ENCODE data around the gene BOC. TPM values are rescaled to one million over a fixed set of nuclear protein-coding genes. Genes with fewer than 3 reads are reported as not detected.

The BOC gene
- total and polyA plus RNA-seq, 2 of the 13 experiments (the other 11 are each of a cell fraction or from before 2014, with no cell fraction given) = 0.04 TPM; not detected in 1

DNA sequence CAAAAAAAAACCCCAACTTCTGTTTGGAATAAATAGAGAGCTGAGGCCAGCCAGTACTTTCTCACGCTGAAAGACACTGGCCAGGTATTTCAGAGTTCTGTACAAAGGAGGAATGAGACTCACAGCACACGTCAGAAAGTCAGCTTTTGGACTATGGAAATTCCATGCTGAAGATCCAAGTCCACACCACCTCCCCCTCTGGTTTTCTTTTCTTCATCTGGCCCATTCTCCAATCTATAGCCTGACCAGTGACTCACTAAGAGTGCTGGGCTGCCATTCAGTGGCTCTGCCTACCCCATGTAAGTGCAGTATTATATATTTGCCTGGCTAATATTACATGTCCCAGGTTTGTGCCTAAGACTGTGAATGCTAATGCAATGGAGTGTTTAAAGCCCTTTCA is 13.9 kb downstream of the BOC start:
- Histone ChIP-seq H3K79me2 (ENCODE audit: insufficient read depth, low read length) (no peaks in the 10 kb centered on the region), H3K9ac (ENCODE audit: insufficient read depth, low read depth, low read length) (no peak overlapping the region), H3K27ac (ENCODE audit: extremely low read length, insufficient read depth, low read length) (no peak overlapping the region), H3K36me3 (replicated peaks in 1 of 2; ENCODE audit: control insufficient read depth in 1 of 2, insufficient read depth in 2 of 2, low read length in 2 of 2) (no peaks in the 10 kb centered on the region), H3K9me3 (ENCODE audit: low read length) (no peaks in the 10 kb centered on the region), H4K20me1 (ENCODE audit: insufficient read depth, low read length) (no peaks in the 10 kb centered on the region), H3K4me3 (replicated peaks in 1 of 3; ENCODE audit: insufficient read depth in 1 of 3, low read depth in 2 of 3, low read length in 3 of 3) (no peak overlapping the region), H2AFZ (ENCODE audit: low read length) (no peak overlapping the region), H3K4me1 (ENCODE audit: insufficient read depth, low read length) (no peaks in the 10 kb centered on the region), H3K4me2 (ENCODE audit: low read depth, low read length) (no peak overlapping the region), H3K27me3 (ENCODE audit: control insufficient read depth in 1 of 2, insufficient read depth in 2 of 2, low read length in 2 of 2) (peaks cover 0 to 23% of the 10 kb centered on the region in 2 experiments; a peak in 2 of 5 replicates)
- CTCF ChIA-PET (ENCODE audit: low intra/inter-chr PET ratio, low total read pairs) = no interaction called here
- ATAC-seq = peak; percentile 44; the same call in 2 of the 3 replicates
- intact Hi-C loops (cut with micrococcal nuclease; ENCODE audit: unreplicated experiment) (no loop called here), in situ Hi-C loops (cut with HindIII; ENCODE audit: extremely low pct_ligation_motif_present, low pct_unique_long_range_greater_than_20kb) (no loop called here)
- 9% methylated on average over 2 of the region's 2 CpGs for WGBS (ENCODE audit: low lambda C conversion rate)
- no peak for DNase-seq (ENCODE audit: low spot score)
- POLR2A ChIA-PET = no interaction called here
- BruUV-seq (replicated peaks) = no TSS peak
- no peak for FAIRE-seq
- TF ChIP-seq ZNF879 (CRISPR knock-in tag; IDR thresholded peaks at IDR 0.05) (no peak), ZNF432 (CRISPR knock-in tag; IDR thresholded peaks at IDR 0.05; ENCODE audit: borderline replicate concordance) (no peak)
- TF ChIP-seq, protein P1, sequence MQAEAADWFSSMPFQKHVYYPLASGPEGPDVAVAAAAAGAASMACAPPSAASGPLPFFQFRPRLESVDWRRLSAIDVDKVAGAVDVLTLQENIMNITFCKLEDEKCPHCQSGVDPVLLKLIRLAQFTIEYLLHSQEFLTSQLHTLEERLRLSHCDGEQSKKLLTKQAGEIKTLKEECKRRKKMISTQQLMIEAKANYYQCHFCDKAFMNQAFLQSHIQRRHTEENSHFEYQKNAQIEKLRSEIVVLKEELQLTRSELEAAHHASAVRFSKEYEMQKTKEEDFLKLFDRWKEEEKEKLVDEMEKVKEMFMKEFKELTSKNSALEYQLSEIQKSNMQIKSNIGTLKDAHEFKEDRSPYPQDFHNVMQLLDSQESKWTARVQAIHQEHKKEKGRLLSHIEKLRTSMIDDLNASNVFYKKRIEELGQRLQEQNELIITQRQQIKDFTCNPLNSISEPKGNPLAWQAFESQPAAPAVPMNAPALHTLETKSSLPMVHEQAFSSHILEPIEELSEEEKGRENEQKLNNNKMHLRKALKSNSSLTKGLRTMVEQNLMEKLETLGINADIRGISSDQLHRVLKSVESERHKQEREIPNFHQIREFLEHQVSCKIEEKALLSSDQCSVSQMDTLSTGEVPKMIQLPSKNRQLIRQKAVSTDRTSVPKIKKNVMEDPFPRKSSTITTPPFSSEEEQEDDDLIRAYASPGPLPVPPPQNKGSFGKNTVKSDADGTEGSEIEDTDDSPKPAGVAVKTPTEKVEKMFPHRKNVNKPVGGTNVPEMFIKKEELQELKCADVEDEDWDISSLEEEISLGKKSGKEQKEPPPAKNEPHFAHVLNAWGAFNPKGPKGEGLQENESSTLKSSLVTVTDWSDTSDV (CRISPR knock-in tag; IDR thresholded peaks at IDR 0.05) = no peak

DNA sequence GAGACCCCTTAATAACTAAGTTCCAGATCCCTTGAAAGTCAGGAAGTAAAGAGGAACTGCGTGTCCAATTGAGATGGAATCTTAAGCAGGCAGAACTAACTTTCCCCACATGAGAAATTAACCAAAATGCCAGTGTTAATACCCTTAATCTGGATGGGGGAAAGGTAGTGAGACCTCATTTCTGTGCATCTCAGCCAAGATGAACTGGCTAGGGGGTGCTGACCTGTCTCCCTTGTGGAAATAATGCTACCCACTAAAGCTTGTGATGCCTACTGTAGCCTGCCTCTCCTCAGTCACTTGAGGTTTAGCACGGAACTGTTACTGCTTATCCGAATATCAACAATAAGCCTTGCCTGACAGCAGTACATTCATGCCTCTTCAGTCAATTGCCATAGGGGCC is 15.1 kb downstream of the BOC start:
- CTCF ChIA-PET (ENCODE audit: low intra/inter-chr PET ratio, low total read pairs) = no interaction called here
- intact Hi-C loops (cut with micrococcal nuclease; ENCODE audit: unreplicated experiment) = no loop called here
- Histone ChIP-seq H3K4me2 (ENCODE audit: low read depth, low read length) (no peak overlapping the region), H3K9me3 (ENCODE audit: low read length) (no peaks in the 10 kb centered on the region), H4K20me1 (ENCODE audit: insufficient read depth, low read length) (no peaks in the 10 kb centered on the region), H3K27ac (ENCODE audit: extremely low read length, insufficient read depth, low read length) (no peak overlapping the region), H3K36me3 (replicated peaks in 1 of 2; ENCODE audit: control insufficient read depth in 1 of 2, insufficient read depth in 2 of 2, low read length in 2 of 2) (no peaks in the 10 kb centered on the region), H3K9ac (ENCODE audit: insufficient read depth, low read depth, low read length) (no peak overlapping the region), H3K4me3 (replicated peaks in 1 of 3; ENCODE audit: insufficient read depth in 1 of 3, low read depth in 2 of 3, low read length in 3 of 3) (no peak overlapping the region), H3K79me2 (ENCODE audit: insufficient read depth, low read length) (no peaks in the 10 kb centered on the region), H2AFZ (ENCODE audit: low read length) (no peak overlapping the region), H3K27me3 (ENCODE audit: control insufficient read depth in 1 of 2, insufficient read depth in 2 of 2, low read length in 2 of 2) (peaks cover 0 to 16% of the 10 kb centered on the region in 2 experiments; a peak in 1 of 5 replicates), H3K4me1 (ENCODE audit: insufficient read depth, low read length) (no peaks in the 10 kb centered on the region)
- FAIRE-seq = no peak
- POLR2A ChIA-PET = no interaction called here
- DNase-seq (ENCODE audit: low spot score) = no peak
- 48% methylated on average over 3 of the region's 3 CpGs for WGBS (ENCODE audit: low lambda C conversion rate)
- BruUV-seq (replicated peaks) = no TSS peak
- in situ Hi-C loops (cut with HindIII; ENCODE audit: extremely low pct_ligation_motif_present, low pct_unique_long_range_greater_than_20kb) = no loop called here
- ATAC-seq = no peak
- no peak for TF ChIP-seq MBD4 (IDR thresholded peaks at IDR 0.05; ENCODE audit: borderline replicate concordance, low read length)
- TF ChIP-seq ZNF543 (CRISPR knock-in tag; IDR thresholded peaks at IDR 0.05) = no peak
- TF ChIP-seq GATAD2A (CRISPR knock-in tag; IDR thresholded peaks at IDR 0.05) = no peak
- TF ChIP-seq HNF4G (IDR thresholded peaks at IDR 0.05; ENCODE audit: borderline replicate concordance, low read depth, low read length) = no peak
- no peak for TF ChIP-seq HNF4G (CRISPR knock-in tag; IDR thresholded peaks at IDR 0.05; ENCODE audit: borderline replicate concordance, low read depth)
- TF ChIP-seq DNMT1 (CRISPR knock-in tag; IDR thresholded peaks at IDR 0.05) = no peak
- TF ChIP-seq ZNF124 (CRISPR knock-in tag; IDR thresholded peaks at IDR 0.05) = no peak
- TF ChIP-seq, protein P2, sequence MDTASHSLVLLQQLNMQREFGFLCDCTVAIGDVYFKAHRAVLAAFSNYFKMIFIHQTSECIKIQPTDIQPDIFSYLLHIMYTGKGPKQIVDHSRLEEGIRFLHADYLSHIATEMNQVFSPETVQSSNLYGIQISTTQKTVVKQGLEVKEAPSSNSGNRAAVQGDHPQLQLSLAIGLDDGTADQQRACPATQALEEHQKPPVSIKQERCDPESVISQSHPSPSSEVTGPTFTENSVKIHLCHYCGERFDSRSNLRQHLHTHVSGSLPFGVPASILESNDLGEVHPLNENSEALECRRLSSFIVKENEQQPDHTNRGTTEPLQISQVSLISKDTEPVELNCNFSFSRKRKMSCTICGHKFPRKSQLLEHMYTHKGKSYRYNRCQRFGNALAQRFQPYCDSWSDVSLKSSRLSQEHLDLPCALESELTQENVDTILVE (CRISPR knock-in tag; IDR thresholded peaks at IDR 0.05) = no peak
- TF ChIP-seq ZNF460 (CRISPR knock-in tag; IDR thresholded peaks at IDR 0.05; ENCODE audit: borderline replicate concordance) = no peak
- no peak for TF ChIP-seq ZFP41 (CRISPR knock-in tag; IDR thresholded peaks at IDR 0.05; ENCODE audit: borderline replicate concordance)

Measured in HepG2 (cell line).